Measurements from ENCODE around the gene IFT20.

GRCh38 chr17:28381141-28381825 lies 46.0 kb upstream of the IFT20 start:
- TF ChIP-seq, protein P1, sequence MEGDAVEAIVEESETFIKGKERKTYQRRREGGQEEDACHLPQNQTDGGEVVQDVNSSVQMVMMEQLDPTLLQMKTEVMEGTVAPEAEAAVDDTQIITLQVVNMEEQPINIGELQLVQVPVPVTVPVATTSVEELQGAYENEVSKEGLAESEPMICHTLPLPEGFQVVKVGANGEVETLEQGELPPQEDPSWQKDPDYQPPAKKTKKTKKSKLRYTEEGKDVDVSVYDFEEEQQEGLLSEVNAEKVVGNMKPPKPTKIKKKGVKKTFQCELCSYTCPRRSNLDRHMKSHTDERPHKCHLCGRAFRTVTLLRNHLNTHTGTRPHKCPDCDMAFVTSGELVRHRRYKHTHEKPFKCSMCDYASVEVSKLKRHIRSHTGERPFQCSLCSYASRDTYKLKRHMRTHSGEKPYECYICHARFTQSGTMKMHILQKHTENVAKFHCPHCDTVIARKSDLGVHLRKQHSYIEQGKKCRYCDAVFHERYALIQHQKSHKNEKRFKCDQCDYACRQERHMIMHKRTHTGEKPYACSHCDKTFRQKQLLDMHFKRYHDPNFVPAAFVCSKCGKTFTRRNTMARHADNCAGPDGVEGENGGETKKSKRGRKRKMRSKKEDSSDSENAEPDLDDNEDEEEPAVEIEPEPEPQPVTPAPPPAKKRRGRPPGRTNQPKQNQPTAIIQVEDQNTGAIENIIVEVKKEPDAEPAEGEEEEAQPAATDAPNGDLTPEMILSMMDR (IDR thresholded peaks at IDR 0.05 in 8 of 11, conservative IDR thresholded peaks at IDR 0.05 in 3 of 11) = peak in 5 of 11 experiments; percentile 10 to 40 (median 26)
- no peak for TF ChIP-seq POLR2A (IDR thresholded peaks at IDR 0.05)
